GM23338 (cell line): ENCODE measurements around the gene RYR2. TPM values are rescaled to one million over a fixed set of nuclear protein-coding genes. Genes with fewer than 3 reads are reported as not detected.

Experiments
- ATAC-seq: fragments of 200-7000 bp; cut with Tn5 transposase; 3 replicates; pipeline ENCODE4 v1.9.1; 2020
- DNase-seq: peaks from one replicate; pipeline ENCODE4 v3.0.0-alpha.2; 2015; ENCODE audit warnings: low spot score
- H2AFZ ChIP-seq: fragments of 200-600 bp; sonication (generic); 2 replicates; pipeline ENCODE4 v1.8.0; 2016; ENCODE audit warnings: antibody characterized with exemption, mild to moderate bottlenecking, moderate library complexity
- H3F3A ChIP-seq: fragments of 200-600 bp; sonication (generic); replicated peaks from 2 replicates; pipeline ENCODE4 v1.8.0; 2017; ENCODE audit warnings: antibody characterized with exemption, mixed run types, low read depth
- H3K27ac ChIP-seq: fragments of 200-600 bp; sonication (generic); 2 replicates; pipeline ENCODE4 v1.6.1; 2016; ENCODE audit warnings: low read depth
- H3K27me3 ChIP-seq: fragments of 200-600 bp; sonication (generic); 2 replicates; pipeline ENCODE4 v1.8.0; 2016; ENCODE audit warnings: mild to moderate bottlenecking, mixed run types, moderate library complexity; ENCODE audit not compliant: insufficient read depth
- H3K36me3 ChIP-seq: fragments of 200-600 bp; sonication (generic); 2 replicates; pipeline ENCODE4 v1.8.0; 2016; ENCODE audit warnings: mild to moderate bottlenecking; ENCODE audit not compliant: insufficient read depth
- H3K4me1 ChIP-seq: fragments of 200-600 bp; sonication (generic); 2 replicates; pipeline ENCODE4 v1.8.0; 2016; ENCODE audit warnings: mild to moderate bottlenecking, moderate library complexity; ENCODE audit not compliant: insufficient read depth
- H3K4me2 ChIP-seq: fragments of 200-600 bp; sonication (generic); 2 replicates; pipeline ENCODE4 v1.7.1; 2017; ENCODE audit warnings: mixed run types
- H3K4me3 ChIP-seq: fragments of 200-600 bp; sonication (generic); 2 replicates; pipeline ENCODE4 v1.6.1; 2016; ENCODE audit warnings: mixed run types
- H3K79me2 ChIP-seq: fragments of 200-600 bp; sonication (generic); replicated peaks from 2 replicates; pipeline ENCODE4 v1.8.0; 2017; ENCODE audit warnings: mild to moderate bottlenecking; ENCODE audit not compliant: insufficient read depth
- H3K9me2 ChIP-seq: fragments of 200-600 bp; sonication (generic); 2 replicates; pipeline ENCODE4 v1.8.0; 2017; ENCODE audit not compliant: insufficient read depth
- H4K20me1 ChIP-seq: fragments of 200-600 bp; sonication (generic); replicated peaks from 2 replicates; pipeline ENCODE4 v1.8.0; 2017; ENCODE audit warnings: mild to moderate bottlenecking; ENCODE audit not compliant: insufficient read depth
- H3K27ac Mint-ChIP-seq: 2 replicates; pipeline ENCODE4 v1.8.0; 2020; ENCODE audit warnings: inconsistent platforms, mild to moderate bottlenecking, moderate library complexity, mixed read lengths
- H3K27me3 Mint-ChIP-seq: 3 replicates; pipeline ENCODE4 v1.8.0; 2022; ENCODE audit warnings: low read depth, mild to moderate bottlenecking, moderate library complexity, mixed read lengths, inconsistent platforms; ENCODE audit not compliant: insufficient read depth, poor library complexity
- H3K36me3 Mint-ChIP-seq: 3 replicates; pipeline ENCODE4 v1.8.0; 2021; ENCODE audit warnings: low read depth, mild to moderate bottlenecking, inconsistent platforms, moderate library complexity, mixed read lengths
- H3K4me1 Mint-ChIP-seq: 3 replicates; pipeline ENCODE4 v1.8.0; 2020; ENCODE audit warnings: mild to moderate bottlenecking, inconsistent platforms, mixed read lengths
- H3K4me3 Mint-ChIP-seq: 3 replicates; pipeline ENCODE4 v1.8.0; 2021; ENCODE audit warnings: moderate library complexity, mild to moderate bottlenecking, inconsistent platforms, mixed read lengths
- H3K9me3 Mint-ChIP-seq: 3 replicates; pipeline ENCODE4 v1.8.0; 2020; ENCODE audit warnings: moderate library complexity, mild to moderate bottlenecking, inconsistent platforms, mixed read lengths
- CTCF ChIP-seq, 2 experiments: fragments of 200-600 bp in 1 of 2; sonication (generic) in 1 of 2; conservative IDR thresholded peaks; 2 replicates each; pipeline versions ENCODE4 v1.5.1 to v1.6.1; 2016 to 2017; ENCODE audit warnings: antibody characterized with exemption in 2 of 2, low read depth in 2 of 2, mild to moderate bottlenecking in 2 of 2, moderate library complexity in 1 of 2
- ETS1 ChIP-seq: IDR thresholded peaks from 2 replicates; pipeline ENCODE4 v1.6.1; 2016; ENCODE audit warnings: antibody characterized with exemption
- EZH2 ChIP-seq: fragments of 200-600 bp; sonication (generic); IDR thresholded peaks from one replicate; pipeline ENCODE4 v1.8.0; 2017; ENCODE audit warnings: antibody characterized with exemption, mild to moderate bottlenecking, low read depth; ENCODE audit not compliant: unreplicated experiment
- EZH2phosphoT487 ChIP-seq: fragments of 200-600 bp; sonication (generic); IDR thresholded peaks from one replicate; pipeline ENCODE4 v1.8.1; 2018; ENCODE audit warnings: antibody characterized with exemption; ENCODE audit not compliant: unreplicated experiment
- JUNB ChIP-seq: IDR thresholded peaks from one replicate; pipeline ENCODE4 v1.6.1; 2016; ENCODE audit warnings: antibody characterized with exemption; ENCODE audit not compliant: unreplicated experiment
- POLR2AphosphoS5 ChIP-seq: IDR thresholded peaks from 2 replicates; pipeline ENCODE4 v1.6.1; 2016; ENCODE audit warnings: antibody characterized with exemption, low read depth
- ZNF114 ChIP-seq: fragments of 250-450 bp; sonication (Bioruptor Pico); IDR thresholded peaks from 2 replicates; pipeline ENCODE4 v1.5.0; 2020; ENCODE audit warnings: mild to moderate bottlenecking, moderate library complexity
- ZNF331 ChIP-seq: fragments of 250-450 bp; sonication (Bioruptor Pico); IDR thresholded peaks from 2 replicates; pipeline ENCODE4 v1.5.0; 2020; ENCODE audit warnings: low read depth, mild to moderate bottlenecking, moderate library complexity
- ZNF462 ChIP-seq: fragments of 250-450 bp; sonication (Bioruptor Pico); IDR thresholded peaks from 2 replicates; pipeline ENCODE4 v1.5.0; 2020; ENCODE audit warnings: mild to moderate bottlenecking, moderate library complexity
- polyA plus RNA-seq: library from polyadenylated mRNA; unstranded; fragments of >200 nt; fragmentation: Nextera tagmentation; extraction: Ambion mirVana; gene quantifications from 2 replicates; pipeline ENCODE4 v1.2.1, GENCODE V29; 2016
- total RNA-seq: library from RNA; depleted of rRNA; stranded (reverse); fragments of >200 nt; shearing (Covaris generic); gene quantifications from 2 replicates; pipeline ENCODE4 v1.2.3, GENCODE V29; 2014
- TF ChIP-seq, protein P1 (sequence below): IDR thresholded peaks from one replicate; pipeline ENCODE4 v1.6.1; 2018; ENCODE audit warnings: antibody characterized with exemption; ENCODE audit not compliant: unreplicated experiment

RYR2 gene
- total and polyA plus RNA-seq, 2 experiments from 2014 or later = 8.9 to 10.0 TPM

- TF ChIP-seq CTCF (conservative IDR thresholded peaks at IDR 0.05; ENCODE audit: low read depth in 2 of 2) (no peak), EZH2phosphoT487 (no peak)
Measured at GRCh38 chr1:237834461-237834860, 792.5 kb downstream of the RYR2 start (continued).

DNA sequence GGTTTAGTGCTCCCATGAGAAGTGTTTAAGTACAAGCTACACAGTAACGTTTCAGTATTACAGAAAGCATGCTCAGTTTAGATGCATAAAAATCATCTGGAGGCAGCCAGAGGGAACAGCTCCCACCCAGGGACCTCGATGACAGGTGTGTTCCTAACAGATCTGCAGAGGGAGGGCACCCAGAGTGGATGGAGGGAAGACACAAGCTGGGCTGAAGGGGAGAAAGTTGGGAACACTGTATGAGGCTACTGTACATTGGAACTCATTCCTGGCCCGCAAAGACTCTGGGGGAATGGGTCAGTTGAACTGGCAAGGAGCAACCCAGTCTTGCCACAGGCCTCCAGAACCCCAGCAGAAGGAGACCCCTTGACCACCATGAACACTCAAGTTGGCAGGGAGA is 796.3 kb downstream of the RYR2 start:
- H3K4me1 ChIP-seq = peaks cover 17% of the 10 kb centered on the region
- H3K9me3 Mint-ChIP-seq = 0 out of 3 replicates have a peak, but pooled peaks cover 3% of the 10 kb centered on the region
- no peaks in the 10 kb centered on the region for H3K27me3 ChIP-seq
- H3K27ac Mint-ChIP-seq = no peak overlapping the region
- peaks cover 25% of the 10 kb centered on the region for H3K4me1 Mint-ChIP-seq
- peaks cover 2% of the 10 kb centered on the region for H3K27me3 Mint-ChIP-seq
- DNase-seq = no peak
- no peaks in the 10 kb centered on the region for H3F3A ChIP-seq
- no peak overlapping the region for H3K4me2 ChIP-seq
- no peaks in the 10 kb centered on the region for H3K36me3 ChIP-seq
- H2AFZ ChIP-seq = no peak overlapping the region
- ATAC-seq = no peak
- H3K4me3 Mint-ChIP-seq = no peak overlapping the region
- H3K79me2 ChIP-seq = no peaks in the 10 kb centered on the region
- H3K36me3 Mint-ChIP-seq = no peaks in the 10 kb centered on the region
- H4K20me1 ChIP-seq = no peaks in the 10 kb centered on the region
- H3K9me2 ChIP-seq = peaks cover 14% of the 10 kb centered on the region; the same call in 1 of the 2 replicates
- no peak overlapping the region for H3K4me3 ChIP-seq
- no peak overlapping the region for H3K27ac ChIP-seq
- TF ChIP-seq EZH2phosphoT487 = no peak
- no peak for TF ChIP-seq ZNF331 (CRISPR knock-in tag)
- TF ChIP-seq JUNB = no peak
- TF ChIP-seq CTCF (conservative IDR thresholded peaks at IDR 0.05; ENCODE audit: low read depth in 2 of 2) = no peak
- TF ChIP-seq ZNF114 (CRISPR knock-in tag) = no peak
- TF ChIP-seq EZH2 = no peak
- TF ChIP-seq, protein P1, sequence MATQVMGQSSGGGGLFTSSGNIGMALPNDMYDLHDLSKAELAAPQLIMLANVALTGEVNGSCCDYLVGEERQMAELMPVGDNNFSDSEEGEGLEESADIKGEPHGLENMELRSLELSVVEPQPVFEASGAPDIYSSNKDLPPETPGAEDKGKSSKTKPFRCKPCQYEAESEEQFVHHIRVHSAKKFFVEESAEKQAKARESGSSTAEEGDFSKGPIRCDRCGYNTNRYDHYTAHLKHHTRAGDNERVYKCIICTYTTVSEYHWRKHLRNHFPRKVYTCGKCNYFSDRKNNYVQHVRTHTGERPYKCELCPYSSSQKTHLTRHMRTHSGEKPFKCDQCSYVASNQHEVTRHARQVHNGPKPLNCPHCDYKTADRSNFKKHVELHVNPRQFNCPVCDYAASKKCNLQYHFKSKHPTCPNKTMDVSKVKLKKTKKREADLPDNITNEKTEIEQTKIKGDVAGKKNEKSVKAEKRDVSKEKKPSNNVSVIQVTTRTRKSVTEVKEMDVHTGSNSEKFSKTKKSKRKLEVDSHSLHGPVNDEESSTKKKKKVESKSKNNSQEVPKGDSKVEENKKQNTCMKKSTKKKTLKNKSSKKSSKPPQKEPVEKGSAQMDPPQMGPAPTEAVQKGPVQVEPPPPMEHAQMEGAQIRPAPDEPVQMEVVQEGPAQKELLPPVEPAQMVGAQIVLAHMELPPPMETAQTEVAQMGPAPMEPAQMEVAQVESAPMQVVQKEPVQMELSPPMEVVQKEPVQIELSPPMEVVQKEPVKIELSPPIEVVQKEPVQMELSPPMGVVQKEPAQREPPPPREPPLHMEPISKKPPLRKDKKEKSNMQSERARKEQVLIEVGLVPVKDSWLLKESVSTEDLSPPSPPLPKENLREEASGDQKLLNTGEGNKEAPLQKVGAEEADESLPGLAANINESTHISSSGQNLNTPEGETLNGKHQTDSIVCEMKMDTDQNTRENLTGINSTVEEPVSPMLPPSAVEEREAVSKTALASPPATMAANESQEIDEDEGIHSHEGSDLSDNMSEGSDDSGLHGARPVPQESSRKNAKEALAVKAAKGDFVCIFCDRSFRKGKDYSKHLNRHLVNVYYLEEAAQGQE = no peak
- TF ChIP-seq POLR2AphosphoS5 = no peak
- TF ChIP-seq ZNF462 = no peak
- no peak for TF ChIP-seq ETS1
